NB4 (cell line): ENCODE data around the gene FUT7.

ENCODE experiments used
- DNase-seq: peaks from one replicate; pipeline ENCODE4 v3.0.0; 2010; ENCODE audit warnings: low read depth
- H3K4me3 ChIP-seq: one replicate; pipeline ENCODE4 v1.5.1; 2011; ENCODE audit warnings: mild to moderate bottlenecking, low read depth, low read length, moderate library complexity
- MYC ChIP-seq: IDR thresholded peaks from 2 replicates; pipeline ENCODE4 v1.6.1; 2011; ENCODE audit warnings: low read depth, low read length
- POLR2A ChIP-seq: IDR thresholded peaks from 2 replicates; pipeline ENCODE4 v1.6.1; 2011; ENCODE audit warnings: mild to moderate bottlenecking; ENCODE audit not compliant: insufficient read length; ENCODE audit errors: extremely low read depth
- TF ChIP-seq, protein P1 (sequence below): IDR thresholded peaks from one replicate; pipeline ENCODE4 v1.5.1; 2012; ENCODE audit warnings: low read depth, low read length
- TF ChIP-seq, protein P2 (sequence below): IDR thresholded peaks from 2 replicates; pipeline ENCODE4 v1.6.1; 2011; ENCODE audit warnings: low read depth, low read length

Gene FUT7

DNA sequence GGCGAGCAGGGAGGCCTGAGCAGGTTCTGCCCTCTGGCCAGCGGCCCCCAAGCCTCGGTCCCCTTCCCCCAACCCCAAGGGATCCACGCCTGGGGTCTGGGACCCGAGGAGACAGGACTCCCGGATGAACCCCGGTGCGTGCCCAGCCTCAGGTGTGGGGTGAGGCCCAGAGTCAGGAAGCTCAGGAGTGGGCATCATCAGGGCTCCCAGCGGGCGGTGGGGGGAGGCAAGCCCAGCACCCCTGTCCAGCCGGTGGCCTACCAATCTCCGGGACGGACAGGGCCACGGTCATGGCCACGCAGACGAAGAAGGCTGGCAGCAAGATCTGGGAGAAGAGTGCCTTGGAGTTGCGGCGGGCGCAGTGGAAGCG lies 18.3 kb downstream of the FUT7 start:
- H3K4me3 ChIP-seq, result no peak overlapping the region
- no peak for DNase-seq
- TF ChIP-seq, protein P1, sequence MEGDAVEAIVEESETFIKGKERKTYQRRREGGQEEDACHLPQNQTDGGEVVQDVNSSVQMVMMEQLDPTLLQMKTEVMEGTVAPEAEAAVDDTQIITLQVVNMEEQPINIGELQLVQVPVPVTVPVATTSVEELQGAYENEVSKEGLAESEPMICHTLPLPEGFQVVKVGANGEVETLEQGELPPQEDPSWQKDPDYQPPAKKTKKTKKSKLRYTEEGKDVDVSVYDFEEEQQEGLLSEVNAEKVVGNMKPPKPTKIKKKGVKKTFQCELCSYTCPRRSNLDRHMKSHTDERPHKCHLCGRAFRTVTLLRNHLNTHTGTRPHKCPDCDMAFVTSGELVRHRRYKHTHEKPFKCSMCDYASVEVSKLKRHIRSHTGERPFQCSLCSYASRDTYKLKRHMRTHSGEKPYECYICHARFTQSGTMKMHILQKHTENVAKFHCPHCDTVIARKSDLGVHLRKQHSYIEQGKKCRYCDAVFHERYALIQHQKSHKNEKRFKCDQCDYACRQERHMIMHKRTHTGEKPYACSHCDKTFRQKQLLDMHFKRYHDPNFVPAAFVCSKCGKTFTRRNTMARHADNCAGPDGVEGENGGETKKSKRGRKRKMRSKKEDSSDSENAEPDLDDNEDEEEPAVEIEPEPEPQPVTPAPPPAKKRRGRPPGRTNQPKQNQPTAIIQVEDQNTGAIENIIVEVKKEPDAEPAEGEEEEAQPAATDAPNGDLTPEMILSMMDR, result no peak
- no peak for TF ChIP-seq POLR2A
- no peak for TF ChIP-seq MYC
- TF ChIP-seq, protein P2, sequence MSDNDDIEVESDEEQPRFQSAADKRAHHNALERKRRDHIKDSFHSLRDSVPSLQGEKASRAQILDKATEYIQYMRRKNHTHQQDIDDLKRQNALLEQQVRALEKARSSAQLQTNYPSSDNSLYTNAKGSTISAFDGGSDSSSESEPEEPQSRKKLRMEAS, result no peak

DNA sequence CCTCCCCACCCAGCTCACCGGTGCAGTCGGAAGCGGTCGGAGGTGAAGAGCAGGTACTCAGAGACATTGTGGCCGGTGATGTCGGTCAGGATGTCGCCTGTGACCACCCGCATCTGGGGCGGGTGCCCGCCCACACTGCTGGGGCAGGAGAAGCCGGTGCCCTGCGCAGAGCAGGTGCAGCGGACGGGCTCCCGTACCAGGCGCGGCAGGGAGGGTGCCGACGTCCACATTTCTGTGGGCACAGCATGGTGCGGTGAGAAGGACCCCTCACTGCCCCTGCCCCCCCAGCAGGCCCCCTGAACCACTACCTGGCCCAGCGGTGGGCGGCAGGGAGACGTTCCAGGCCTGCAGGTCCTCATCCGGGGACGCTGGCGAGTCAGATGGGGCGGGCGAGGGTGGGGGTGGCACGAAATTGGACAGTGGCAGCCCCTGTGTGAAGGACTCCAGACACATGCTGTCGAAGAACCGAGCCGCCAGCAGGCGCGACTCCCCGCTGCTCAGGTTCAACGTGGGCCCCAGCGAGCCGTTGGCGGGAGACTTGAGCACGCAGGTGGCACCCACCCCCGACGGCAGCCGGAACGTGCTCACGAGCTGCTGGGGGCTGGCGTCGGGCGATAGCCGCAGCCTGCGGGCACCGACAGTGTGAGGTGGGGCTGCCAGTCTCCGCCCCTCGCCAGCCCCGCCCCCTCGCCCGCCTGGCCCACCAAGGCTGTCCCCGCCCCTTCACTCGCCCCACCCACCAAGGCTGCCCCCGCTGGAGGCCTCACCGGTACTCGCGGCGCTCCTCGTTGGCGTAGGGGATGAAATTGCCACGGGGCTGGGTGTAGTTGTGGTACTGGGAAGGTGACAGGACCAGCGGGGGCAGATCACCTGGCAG lies 19.0 kb downstream of the FUT7 start:
- DNase-seq, result no peak
- H3K4me3 ChIP-seq, result no peak overlapping the region
- TF ChIP-seq, protein P1, result no peak
- TF ChIP-seq POLR2A (no peak), MYC (no peak)
- TF ChIP-seq, protein P2, result no peak

DNA sequence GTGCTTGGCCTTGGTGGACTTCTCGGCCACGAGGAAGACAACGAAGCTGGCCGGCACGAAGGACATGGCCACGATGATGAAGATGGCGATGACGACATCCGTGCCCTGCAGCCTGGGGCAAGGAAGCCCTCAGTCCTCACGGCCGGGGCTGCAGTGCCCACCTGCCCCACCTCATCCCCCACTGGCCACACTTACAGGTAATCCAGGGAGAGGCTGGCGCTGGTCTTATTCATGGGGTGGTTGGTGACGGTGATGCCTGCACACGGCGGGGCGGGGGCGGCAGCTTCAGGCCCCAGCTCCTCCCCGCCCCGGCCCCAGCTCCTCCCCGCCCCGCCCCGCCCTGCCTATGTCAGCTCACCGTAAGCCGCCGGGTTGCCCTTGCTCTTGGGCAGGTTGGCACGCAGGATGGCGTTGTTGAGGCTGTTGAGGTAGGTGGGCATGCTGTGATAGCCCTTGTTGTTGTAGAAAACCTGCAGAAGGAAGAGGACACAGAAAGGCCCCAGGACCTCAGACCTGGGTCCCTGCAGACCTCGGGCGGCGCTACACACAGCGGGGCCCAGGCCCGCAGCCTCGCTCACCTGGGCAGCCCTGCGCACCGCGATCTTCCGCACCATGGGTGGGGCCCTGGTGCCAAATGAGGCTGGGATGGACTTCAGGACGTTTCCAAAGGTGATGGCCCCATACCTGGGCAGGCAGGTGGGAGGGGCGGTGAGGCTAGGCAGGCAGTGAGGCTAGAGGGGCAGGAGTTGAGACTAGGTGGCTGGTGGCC lies 19.8 kb downstream of the FUT7 start:
- H3K4me3 ChIP-seq, result no peak overlapping the region

GRCh38 chr9:137011156-137011555 lies 20.7 kb downstream of the FUT7 start:
- DNase-seq, result no peak
- H3K4me3 ChIP-seq, result no peak overlapping the region
- TF ChIP-seq MYC (no peak), POLR2A (no peak)
- TF ChIP-seq, protein P1, result no peak
- TF ChIP-seq, protein P2, result no peak

More for the DNA sequence above, 19.8 kb downstream of the FUT7 start:
- DNase-seq, result no peak
- TF ChIP-seq POLR2A (no peak), MYC (no peak)
- TF ChIP-seq, protein P1, result no peak
- TF ChIP-seq, protein P2, result no peak

- no peak for DNase-seq
- H3K4me3 ChIP-seq, result no peak overlapping the region
- TF ChIP-seq, protein P1, result no peak
- TF ChIP-seq MYC, result no peak
- TF ChIP-seq, protein P2, result no peak
- TF ChIP-seq POLR2A, result no peak
Observed at GRCh38 chr9:137009938-137010732, 21.8 kb downstream of the FUT7 start.
